GM18505 (cell line): ENCODE results near the gene GPBP1.
"Not testable (repeated sequence)": the region's sequence is repeated elsewhere in the genome, so short reads cannot be mapped to it uniquely, and the experiment has no call there.

Experiments
- ATAC-seq: cut with Tn5 transposase; IDR thresholded peaks from one replicate; pipeline ENCODE4 v1.9.1; 2021; ENCODE audit not compliant: unreplicated experiment
- POLR2A ChIP-seq: IDR thresholded peaks from 4 replicates; pipeline ENCODE4 v1.6.1; 2011; ENCODE audit warnings: borderline replicate concordance; ENCODE audit not compliant: insufficient read depth, insufficient read length; ENCODE audit errors: extremely low read depth

GPBP1 gene

GRCh38 chr5:57244331-57244730, 70.5 kb downstream of the GPBP1 start:
- ATAC-seq, result no peak
- TF ChIP-seq POLR2A, result no peak

- no peak for TF ChIP-seq POLR2A
- no peak for ATAC-seq
These were observed 72.6 kb downstream of the GPBP1 start for GRCh38 chr5:57246426-57246825.

- no peak for TF ChIP-seq POLR2A
- ATAC-seq, result no peak
These were observed 73.9 kb downstream of the GPBP1 start for GRCh38 chr5:57247765-57248164.

GRCh38 chr5:57249265-57249874, 75.5 kb downstream of the GPBP1 start:
- TF ChIP-seq POLR2A, result no peak

GRCh38 chr5:57258052-57258451, 84.2 kb downstream of the GPBP1 start:
- no peak for ATAC-seq
- TF ChIP-seq POLR2A, result no peak

More at GRCh38 chr5:57249265-57249874, 75.5 kb downstream of the GPBP1 start:
- no peak for ATAC-seq

GRCh38 chr5:57258943-57259342, 85.1 kb downstream of the GPBP1 start:
- no peak for ATAC-seq
- no peak for TF ChIP-seq POLR2A

GRCh38 chr5:57259704-57260103, 85.8 kb downstream of the GPBP1 start:
- no peak for TF ChIP-seq POLR2A
- ATAC-seq, result no peak

- no peak for TF ChIP-seq POLR2A
- ATAC-seq, result no peak
These were observed 88.7 kb downstream of the GPBP1 start for GRCh38 chr5:57262541-57262940.

- no peak for ATAC-seq
- no peak for TF ChIP-seq POLR2A
These were observed 93.9 kb downstream of the GPBP1 start for GRCh38 chr5:57267805-57268204.

- no peak for TF ChIP-seq POLR2A
These were observed 102.5 kb downstream of the GPBP1 start for GRCh38 chr5:57276353-57276752.

GRCh38 chr5:57277085-57277484, 103.2 kb downstream of the GPBP1 start:
- TF ChIP-seq POLR2A, result no peak
- ATAC-seq, result no peak

More at GRCh38 chr5:57276353-57276752, 102.5 kb downstream of the GPBP1 start:
- no peak for ATAC-seq

- no peak for TF ChIP-seq POLR2A
- ATAC-seq, result no peak
These were observed 107.0 kb downstream of the GPBP1 start for GRCh38 chr5:57280853-57281252.

- ATAC-seq, result not testable (repeated sequence)
These were observed 111.2 kb downstream of the GPBP1 start for GRCh38 chr5:57285084-57285483.

GRCh38 chr5:57291894-57292293, 118.0 kb downstream of the GPBP1 start:
- no peak for TF ChIP-seq POLR2A
- no peak for ATAC-seq

- ATAC-seq, result no peak
- no peak for TF ChIP-seq POLR2A
These were observed 118.5 kb downstream of the GPBP1 start for GRCh38 chr5:57292336-57292735.
